ENCODE data around the gene EHBP1.
"Not testable (repeated sequence)": the region's sequence is repeated elsewhere in the genome, so short reads cannot be mapped to it uniquely, and the experiment has no call there.

Gene EHBP1

GRCh38 chr2:62691186-62691585 is 14.3 kb upstream of the EHBP1 start:
- no peak for TF ChIP-seq Cebpa-rat (IDR thresholded peaks at IDR 0.05)
- Histone ChIP-seq H3K4me2 (no peak overlapping the region), H4K20me1 (no peaks in the 10 kb centered on the region), H3K4me1 (peaks cover 0 to 2% (median 0%) of the 10 kb centered on the region in 10 experiments; a peak in 1 of 20 replicates), H3K27me3 (no peaks in the 10 kb centered on the region), H3K36me3 (no peaks in the 10 kb centered on the region), H3K9me3 (replicated peaks in 1 of 11) (0 out of 22 replicates have a peak, but pooled peaks cover 0 to 3% (median 0%) of the 10 kb centered on the region in 11 experiments), H3K4me3 (no peak overlapping the region), H3K27ac (no peak overlapping the region), H3K9ac (no peak overlapping the region)

GRCh38 chr2:62692225-62692624 is 13.3 kb upstream of the EHBP1 start:
- no peaks in the 10 kb centered on the region for H3K36me3 ChIP-seq
- H3K4me2 ChIP-seq: no peak overlapping the region
- no peak overlapping the region for H3K4me3 ChIP-seq
- H3K27ac ChIP-seq: no peak overlapping the region
- no peaks in the 10 kb centered on the region for H3K4me1 ChIP-seq
- H3K27me3 ChIP-seq: no peaks in the 10 kb centered on the region
- 0 out of 22 replicates have a peak, but pooled peaks cover 0 to 3% (median 0%) of the 10 kb centered on the region in 11 experiments for H3K9me3 ChIP-seq (replicated peaks in 1 of 11)
- no peaks in the 10 kb centered on the region for H4K20me1 ChIP-seq
- H3K9ac ChIP-seq: no peak overlapping the region
- TF ChIP-seq Cebpa-rat (IDR thresholded peaks at IDR 0.05): no peak

GRCh38 chr2:62698653-62699052 is 6.9 kb upstream of the EHBP1 start:
- no peak overlapping the region for H3K9ac ChIP-seq
- no peak overlapping the region for H3K4me3 ChIP-seq
- no peak overlapping the region for H3K27ac ChIP-seq
- no peak for TF ChIP-seq Cebpa-rat (IDR thresholded peaks at IDR 0.05)
- H3K36me3 ChIP-seq: no peaks in the 10 kb centered on the region
- H3K9me3 ChIP-seq (replicated peaks in 1 of 11): no peaks in the 10 kb centered on the region
- H3K4me2 ChIP-seq: no peak overlapping the region
- no peaks in the 10 kb centered on the region for H4K20me1 ChIP-seq
- H3K4me1 ChIP-seq: no peaks in the 10 kb centered on the region
- H3K27me3 ChIP-seq: no peaks in the 10 kb centered on the region

GRCh38 chr2:62704654-62705006 is 883 bp upstream of the EHBP1 start:
- peak overlapping the region; percentile 56 to 80 (median 73); a peak in 21 of 22 replicates for H3K9ac ChIP-seq
- TF ChIP-seq Cebpa-rat (IDR thresholded peaks at IDR 0.05): no peak

GRCh38 chr2:62705859-62706720 is 577 bp downstream of the EHBP1 start:
- Histone ChIP-seq H3K9ac (peak overlapping the region; percentile 75 to 86 (median 83)), H3K36me3 (peaks cover 11 to 32% (median 28%) of the 10 kb centered on the region in 11 experiments; a peak in 21 of 22 replicates), H3K4me1 (peaks cover 20 to 39% (median 26%) of the 10 kb centered on the region in 10 experiments), H3K27ac (peak overlapping the region; percentile 22 to 85 (median 72); a peak in 20 of 22 replicates), H3K9me3 (replicated peaks in 1 of 11) (peaks cover 14 to 26% (median 20%) of the 10 kb centered on the region in 11 experiments; a peak in 20 of 22 replicates), H4K20me1 (no peaks in the 10 kb centered on the region), H3K4me3 (peak overlapping the region; percentile 64 to 85 (median 76)), H3K4me2 (peak overlapping the region; percentile 79 to 92 (median 84)), H3K27me3 (no peaks in the 10 kb centered on the region)
- TF ChIP-seq Cebpa-rat (IDR thresholded peaks at IDR 0.05): no peak

More at GRCh38 chr2:62704654-62705006, 883 bp upstream of the EHBP1 start:
- H3K36me3 ChIP-seq: peaks cover 2 to 20% (median 16%) of the 10 kb centered on the region in 11 experiments; a peak in 21 of 22 replicates
- H3K4me2 ChIP-seq: peak overlapping the region; percentile 60 to 89 (median 81)
- peak overlapping the region; percentile 64 to 85 (median 74) for H3K4me3 ChIP-seq
- no peaks in the 10 kb centered on the region for H3K27me3 ChIP-seq
- peaks cover 8 to 15% (median 12%) of the 10 kb centered on the region in 11 experiments; a peak in 20 of 22 replicates for H3K9me3 ChIP-seq (replicated peaks in 1 of 11)
- no peaks in the 10 kb centered on the region for H4K20me1 ChIP-seq
- H3K4me1 ChIP-seq: peaks cover 20 to 39% (median 26%) of the 10 kb centered on the region in 10 experiments
- H3K27ac ChIP-seq: peak overlapping the region in 10 of 11 experiments; percentile 29 to 70 (median 54); a peak in 18 of 22 replicates

- Histone ChIP-seq H4K20me1 (no peaks in the 10 kb centered on the region), H3K9ac (peak overlapping the region; percentile 75 to 86 (median 83); a peak in 21 of 22 replicates), H3K4me3 (peak overlapping the region; percentile 64 to 85 (median 76)), H3K27me3 (no peaks in the 10 kb centered on the region), H3K4me1 (peaks cover 20 to 39% (median 26%) of the 10 kb centered on the region in 10 experiments), H3K9me3 (replicated peaks in 1 of 11) (peaks cover 14 to 31% (median 24%) of the 10 kb centered on the region in 11 experiments; a peak in 20 of 22 replicates), H3K36me3 (peaks cover 17 to 41% (median 36%) of the 10 kb centered on the region in 11 experiments; a peak in 21 of 22 replicates), H3K27ac (peak overlapping the region in 2 of 11 experiments; percentile 72 to 84; a peak in 2 of 22 replicates), H3K4me2 (peak overlapping the region; percentile 79 to 92 (median 84))
- no peak for TF ChIP-seq Cebpa-rat (IDR thresholded peaks at IDR 0.05)
Measured at GRCh38 chr2:62706721-62707521, 1.4 kb downstream of the EHBP1 start.

GRCh38 chr2:62708751-62709150 is 3.2 kb downstream of the EHBP1 start:
- Histone ChIP-seq H3K27ac (no peak overlapping the region), H3K4me3 (no peak overlapping the region; a peak in 1 of 20 replicates), H3K4me2 (peak overlapping the region in 7 of 11 experiments; percentile 2 to 87 (median 25); a peak in 5 of 22 replicates), H3K4me1 (peaks cover 20 to 39% (median 26%) of the 10 kb centered on the region in 10 experiments), H3K9ac (no peak overlapping the region), H3K9me3 (replicated peaks in 1 of 11) (peaks cover 14 to 31% (median 24%) of the 10 kb centered on the region in 11 experiments; a peak in 20 of 22 replicates), H3K27me3 (no peaks in the 10 kb centered on the region), H3K36me3 (peaks cover 17 to 58% (median 46%) of the 10 kb centered on the region in 11 experiments; a peak in 21 of 22 replicates), H4K20me1 (no peaks in the 10 kb centered on the region; a peak in 1 of 22 replicates)
- TF ChIP-seq Cebpa-rat (IDR thresholded peaks at IDR 0.05): no peak

DNA sequence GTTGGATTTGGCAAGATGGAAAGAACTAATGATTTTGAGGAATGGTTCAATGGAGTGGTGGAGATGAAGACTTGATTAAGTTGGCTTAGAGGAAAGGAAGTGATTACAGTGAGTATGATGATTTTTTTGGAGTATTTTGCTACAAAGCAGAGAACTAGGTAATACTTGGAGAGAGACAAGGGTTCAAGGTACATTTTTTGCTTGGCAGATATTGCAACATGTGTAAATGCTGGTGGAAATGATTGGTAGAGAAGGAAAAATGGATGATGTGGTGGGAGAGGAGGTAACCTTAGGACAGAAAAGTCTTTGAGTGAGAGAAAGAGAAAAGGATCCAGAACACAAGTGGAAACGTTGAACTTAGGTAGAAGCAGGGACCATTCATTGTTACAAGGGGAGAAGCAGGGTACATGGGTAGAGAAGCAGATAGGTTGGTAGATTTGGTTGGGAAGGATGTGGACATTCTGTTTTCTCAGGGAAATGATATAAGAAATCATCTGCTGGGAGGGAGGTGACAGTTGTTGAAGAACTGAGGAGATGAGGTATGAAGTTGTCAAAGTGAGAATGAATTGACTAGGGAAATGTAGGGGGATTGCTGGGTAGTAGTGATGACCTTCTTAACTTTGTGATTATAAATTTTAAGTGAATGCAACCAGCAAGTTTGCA is 6.5 kb downstream of the EHBP1 start:
- no peaks in the 10 kb centered on the region; a peak in 1 of 22 replicates for H4K20me1 ChIP-seq
- H3K9me3 ChIP-seq (replicated peaks in 1 of 11): peaks cover 14 to 31% (median 24%) of the 10 kb centered on the region in 11 experiments; a peak in 20 of 22 replicates
- no peaks in the 10 kb centered on the region for H3K27me3 ChIP-seq
- no peak overlapping the region for H3K4me2 ChIP-seq
- H3K27ac ChIP-seq: no peak overlapping the region
- no peak for TF ChIP-seq Cebpa-rat (IDR thresholded peaks at IDR 0.05)
- no peak overlapping the region for H3K4me3 ChIP-seq
- peaks cover 17 to 76% (median 61%) of the 10 kb centered on the region in 11 experiments; a peak in 21 of 22 replicates for H3K36me3 ChIP-seq
- H3K4me1 ChIP-seq: peaks cover 4 to 22% (median 10%) of the 10 kb centered on the region in 10 experiments
- no peak overlapping the region for H3K9ac ChIP-seq

DNA sequence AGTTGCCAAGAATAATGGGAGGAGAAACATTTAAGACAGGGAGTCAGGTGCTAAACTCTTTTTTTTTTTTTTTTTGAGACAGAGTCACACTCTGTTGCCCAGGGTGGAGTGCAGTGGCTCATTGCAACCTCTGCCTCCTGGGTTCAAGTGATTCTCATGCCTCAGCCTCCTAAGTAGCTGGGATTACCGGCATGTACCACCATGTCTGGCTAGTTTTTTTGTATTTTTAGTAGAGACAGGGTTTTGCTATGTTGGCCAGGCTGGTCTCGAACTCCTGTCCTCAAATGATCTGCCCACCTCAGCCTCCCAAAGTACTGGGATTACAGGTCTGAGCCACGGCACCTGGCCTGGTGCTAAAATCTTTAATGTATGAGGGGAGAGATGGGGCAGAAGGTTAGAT is 7.7 kb downstream of the EHBP1 start:
- H3K36me3 ChIP-seq: peaks cover 17 to 82% (median 59%) of the 10 kb centered on the region in 11 experiments; a peak in 21 of 22 replicates
- not testable (repeated sequence) for H3K4me2 ChIP-seq

More for the DNA sequence above, 7.7 kb downstream of the EHBP1 start:
- not testable (repeated sequence) for H3K27me3 ChIP-seq, H4K20me1 ChIP-seq, H3K4me1 ChIP-seq, H3K9ac ChIP-seq, H3K4me3 ChIP-seq, H3K27ac ChIP-seq
- H3K9me3 ChIP-seq (replicated peaks in 1 of 11): peaks cover 14 to 31% (median 24%) of the 10 kb centered on the region in 11 experiments; a peak in 20 of 22 replicates
